ENCODE data around the gene POLR2F. TPM values are rescaled to one million over a fixed set of nuclear protein-coding genes. Genes with fewer than 3 reads are reported as not detected.

Gene POLR2F
- polyA plus RNA-seq, 1 donor from 2014 or later = 195 TPM

GRCh38 chr22:37965940-37966664 lies 12.6 kb downstream of the POLR2F start:
- Histone ChIP-seq H4K20me1 (ENCODE audit: insufficient read depth) (no peaks in the 10 kb centered on the region), H3K27me3 (ENCODE audit: insufficient read depth, low read depth, low read length) (no peaks in the 10 kb centered on the region), H2AFZ (ENCODE audit: low read depth, low read length) (no peak overlapping the region), H3K36me3 (ENCODE audit: insufficient read depth, low read length) (peaks cover 2% of the 10 kb centered on the region), H3F3A (ENCODE audit: insufficient read depth, low read length, poor library complexity, severe bottlenecking) (no peaks in the 10 kb centered on the region), H3K27ac (ENCODE audit: low read length) (no peak overlapping the region), H3K4me2 (ENCODE audit: low read length) (no peak overlapping the region), H3K9me2 (ENCODE audit: insufficient read depth, low read length) (no peaks in the 10 kb centered on the region), H3K79me2 (replicated peaks; ENCODE audit: insufficient read depth, low read length) (peaks cover 5% of the 10 kb centered on the region), H3K9ac (ENCODE audit: low read length) (no peak overlapping the region), H3K4me3 (ENCODE audit: low read length) (no peak overlapping the region), H3K9me3 (ENCODE audit: low read length) (no peaks in the 10 kb centered on the region)
- no peak for TF ChIP-seq EP300 (conservative IDR thresholded peaks at IDR 0.05; ENCODE audit: poor library complexity, severe bottlenecking)
- TF ChIP-seq RAD21 (conservative IDR thresholded peaks at IDR 0.05) = no peak
- TF ChIP-seq TAF1 (IDR thresholded peaks at IDR 0.05; ENCODE audit: low read depth) = no peak
- no peak for TF ChIP-seq EZH2 (IDR thresholded peaks at IDR 0.05; ENCODE audit: borderline replicate concordance, insufficient read depth, low read length, poor library complexity, severe bottlenecking)
- TF ChIP-seq SMC3 (conservative IDR thresholded peaks at IDR 0.05; ENCODE audit: poor library complexity) = no peak

GRCh38 chr22:37967147-37967546 lies 13.6 kb downstream of the POLR2F start:
- H3K4me2 ChIP-seq (ENCODE audit: low read length) = no peak overlapping the region
- no peaks in the 10 kb centered on the region for H3K36me3 ChIP-seq (ENCODE audit: insufficient read depth, low read length)
- no peaks in the 10 kb centered on the region for H3F3A ChIP-seq (ENCODE audit: insufficient read depth, low read length, poor library complexity, severe bottlenecking)
- H3K4me3 ChIP-seq (ENCODE audit: low read length) = no peak overlapping the region
- no peak overlapping the region for H3K9ac ChIP-seq (ENCODE audit: low read length)
- no peaks in the 10 kb centered on the region for H3K9me3 ChIP-seq (ENCODE audit: low read length)
- H3K9me2 ChIP-seq (ENCODE audit: insufficient read depth, low read length) = no peaks in the 10 kb centered on the region
- H3K27ac ChIP-seq (ENCODE audit: low read length) = no peak overlapping the region
- H3K79me2 ChIP-seq (replicated peaks; ENCODE audit: insufficient read depth, low read length) = peaks cover 5% of the 10 kb centered on the region
- H4K20me1 ChIP-seq (ENCODE audit: insufficient read depth) = no peaks in the 10 kb centered on the region
- TF ChIP-seq CTCF (IDR thresholded peaks at IDR 0.05; ENCODE audit: poor library complexity, severe bottlenecking) (no peak), EZH2 (IDR thresholded peaks at IDR 0.05; ENCODE audit: borderline replicate concordance, insufficient read depth, low read length, poor library complexity, severe bottlenecking) (no peak), POLR2AphosphoS5 (IDR thresholded peaks at IDR 0.05) (no peak), TAF1 (IDR thresholded peaks at IDR 0.05; ENCODE audit: low read depth) (no peak), MXI1 (conservative IDR thresholded peaks at IDR 0.05; ENCODE audit: poor library complexity, severe bottlenecking) (no peak), RAD21 (conservative IDR thresholded peaks at IDR 0.05) (no peak), REST (IDR thresholded peaks at IDR 0.05; ENCODE audit: borderline replicate concordance) (no peak), EP300 (conservative IDR thresholded peaks at IDR 0.05; ENCODE audit: poor library complexity, severe bottlenecking) (no peak), SMC3 (conservative IDR thresholded peaks at IDR 0.05; ENCODE audit: poor library complexity) (no peak)
- no peaks in the 10 kb centered on the region for H3K27me3 ChIP-seq (ENCODE audit: insufficient read depth, low read depth, low read length)
- H2AFZ ChIP-seq (ENCODE audit: low read depth, low read length) = no peak overlapping the region
